ENCODE results near the gene BCL2L12.

- TF ChIP-seq CTCF (conservative IDR thresholded peaks at IDR 0.05 in 1 of 2, IDR thresholded peaks at IDR 0.05 in 1 of 2; ENCODE audit: extremely low read depth in 1 of 2, insufficient read depth in 1 of 2, low read depth in 1 of 2, low read length in 2 of 2) = no peak
- no peak for TF ChIP-seq EZH2 (IDR thresholded peaks at IDR 0.05; ENCODE audit: borderline replicate concordance, low read length)
Observed at GRCh38 chr19:49631610-49632192, 34.0 kb upstream of the BCL2L12 start.
